HL-60/S4 treated with retinoic acid at 250 ng/mL for 4 days and 3 days (cell line): ENCODE data around the gene GRIP1.

Experiments
- in situ Hi-C: fragments of 300-500 bp; cut with MboI; formaldehyde crosslinking; loops from 2 replicates; pipeline ENCODE4 v1.7.0; 2022; ENCODE audit warnings: low sequenced_read_pairs

GRIP1 gene

DNA sequence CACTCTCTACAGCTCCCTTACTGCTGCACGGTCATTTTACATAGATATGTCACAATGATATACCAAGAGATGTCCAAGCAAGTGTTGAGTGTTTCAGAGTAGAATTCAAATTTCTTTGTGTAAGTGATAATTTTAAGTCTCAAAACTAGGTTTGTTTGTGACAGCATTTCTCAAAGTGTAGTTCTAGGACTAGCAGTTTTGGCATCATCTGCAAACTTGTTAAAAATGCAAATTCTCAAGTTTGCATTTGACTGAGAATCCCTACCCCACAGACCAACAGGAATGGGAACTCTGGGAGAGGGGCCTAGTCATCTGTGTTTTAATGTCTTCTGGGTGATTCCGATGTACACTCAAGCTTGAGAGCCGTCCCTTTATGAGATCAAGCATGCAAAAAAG lies 279.0 kb downstream of the GRIP1 start:
- in situ Hi-C loops, result no loop called here

- in situ Hi-C loops, result no loop called here
Measured at GRCh38 chr12:66398931-66399910, 279.7 kb downstream of the GRIP1 start.

DNA sequence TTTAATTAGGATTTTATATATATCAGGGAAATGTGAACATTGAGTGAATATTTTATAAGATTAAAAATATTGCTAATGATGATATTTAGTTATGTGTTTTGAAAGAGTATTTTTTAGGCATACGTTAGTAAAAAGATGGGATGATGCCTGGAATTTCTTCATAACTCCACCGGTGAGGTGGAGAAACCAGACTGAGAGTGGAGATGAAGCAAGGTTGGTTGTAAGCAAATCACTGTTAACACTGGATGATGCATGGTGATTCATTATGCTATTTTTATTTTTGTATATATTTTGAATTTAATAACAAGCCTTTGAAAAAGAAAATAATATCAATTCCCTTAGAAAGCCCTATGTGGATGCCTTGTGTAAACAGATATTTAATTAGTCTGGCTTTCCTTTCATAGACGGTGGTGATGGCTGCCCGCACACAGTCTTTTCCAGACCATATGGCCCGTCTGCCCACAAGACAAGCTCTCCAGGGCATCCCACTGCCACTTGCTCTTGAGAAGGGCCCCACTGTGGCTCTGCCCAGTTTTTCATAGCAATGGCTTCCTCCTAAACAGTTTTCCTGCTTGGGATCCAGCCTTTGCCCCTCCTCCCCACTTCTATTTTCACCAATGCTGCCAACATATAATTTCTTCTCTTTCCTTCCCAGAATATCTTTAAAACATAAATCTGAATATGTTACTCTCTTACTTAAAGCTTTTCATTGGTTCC lies 281.1 kb downstream of the GRIP1 start:
- in situ Hi-C loops, result no loop called here

DNA sequence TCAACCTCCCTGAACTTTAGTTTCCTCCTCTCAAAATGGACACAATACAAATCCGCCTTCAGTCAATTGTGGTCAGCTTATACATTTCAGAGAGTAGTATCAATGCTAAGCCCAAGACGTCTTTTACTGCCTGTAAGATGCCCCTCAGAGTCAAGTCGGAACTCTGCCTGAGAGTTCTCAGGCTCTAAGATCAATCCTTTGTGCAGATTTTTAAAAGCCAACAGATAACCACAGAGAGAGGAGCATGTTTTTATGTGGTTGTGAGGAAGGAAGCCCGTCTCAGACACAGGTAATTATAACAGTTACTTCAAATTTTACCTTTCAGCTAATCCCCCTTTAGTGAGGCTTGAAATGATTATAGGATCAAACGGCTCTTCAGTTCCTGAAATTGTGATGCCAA lies 285.0 kb downstream of the GRIP1 start:
- in situ Hi-C loops, result no loop called here

GRCh38 chr12:66392266-66392915 lies 286.5 kb downstream of the GRIP1 start:
- in situ Hi-C loops, result no loop called here

DNA sequence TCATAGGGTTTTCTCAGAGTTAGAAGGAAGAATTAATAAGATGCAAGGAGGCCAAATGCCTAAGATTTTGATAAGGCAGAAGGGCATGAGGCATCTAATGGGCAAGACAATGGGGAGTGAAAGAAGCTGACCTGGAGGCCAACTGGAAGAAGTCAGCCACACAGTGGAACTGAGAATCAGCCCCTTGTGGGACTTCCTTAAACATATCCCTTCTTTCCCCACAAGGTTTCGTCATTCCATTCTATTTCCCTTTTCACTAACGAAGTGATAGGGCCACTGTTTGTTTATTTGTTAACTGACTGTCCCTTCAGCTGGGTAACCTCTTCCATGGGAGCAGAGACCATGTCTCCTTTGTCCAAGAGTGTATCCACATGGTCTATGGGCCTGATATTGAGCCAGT lies 290.4 kb downstream of the GRIP1 start:
- in situ Hi-C loops, result no loop called here

DNA sequence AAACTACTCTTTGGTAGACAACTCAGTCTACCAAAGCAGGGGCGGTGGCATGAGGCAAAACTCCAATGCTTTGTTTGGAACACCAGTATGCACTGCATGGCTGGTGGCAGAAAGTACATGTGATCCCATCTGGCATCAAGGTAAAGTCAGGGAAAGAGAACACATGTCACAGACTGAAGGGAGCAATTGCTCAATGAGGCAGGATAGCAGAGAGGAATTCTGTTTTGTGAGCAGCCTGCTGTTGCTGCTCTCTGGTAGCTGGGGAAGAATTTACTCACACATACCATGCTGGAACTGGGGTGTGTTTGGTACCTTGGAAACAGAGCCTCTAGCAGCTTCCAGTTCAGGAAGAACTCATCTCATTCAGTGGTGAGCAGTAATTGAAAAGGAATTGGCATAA lies 291.8 kb downstream of the GRIP1 start:
- in situ Hi-C loops, result no loop called here

DNA sequence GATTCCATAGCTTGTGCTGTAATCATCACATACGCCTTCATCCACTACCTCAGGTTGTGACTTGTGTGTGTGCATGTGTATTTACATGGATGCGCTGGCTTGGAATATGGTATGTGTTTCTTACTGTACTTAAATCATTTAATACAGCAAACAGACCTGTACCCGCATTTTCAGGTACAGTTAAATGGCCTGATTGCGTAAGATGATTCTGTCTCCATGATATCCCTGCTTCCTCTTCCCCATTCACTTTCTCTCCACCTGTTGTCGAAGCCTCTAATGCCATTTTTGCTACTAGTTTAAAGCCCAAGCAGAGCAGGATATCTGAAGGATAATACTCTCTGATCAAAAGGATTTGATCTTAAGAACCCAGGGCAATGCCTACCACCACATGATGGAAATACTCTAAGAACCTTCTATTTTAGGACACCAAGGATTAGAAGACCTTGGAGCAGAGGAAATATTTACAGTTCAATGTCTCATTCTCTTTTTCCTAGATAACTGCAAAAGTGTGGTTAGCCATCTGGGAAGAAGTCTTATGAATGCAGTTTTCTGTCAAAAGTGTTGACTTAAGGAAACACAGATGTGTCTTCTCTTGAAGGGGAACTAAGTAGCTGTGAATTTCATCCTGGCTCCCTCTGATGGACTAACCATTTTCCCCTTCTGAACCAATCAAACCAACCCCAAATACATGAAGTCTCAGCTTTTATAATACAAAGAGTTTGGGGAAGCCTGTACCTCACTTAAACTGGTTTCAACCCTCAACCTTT lies 297.9 kb downstream of the GRIP1 start:
- in situ Hi-C loops, result no loop called here

DNA sequence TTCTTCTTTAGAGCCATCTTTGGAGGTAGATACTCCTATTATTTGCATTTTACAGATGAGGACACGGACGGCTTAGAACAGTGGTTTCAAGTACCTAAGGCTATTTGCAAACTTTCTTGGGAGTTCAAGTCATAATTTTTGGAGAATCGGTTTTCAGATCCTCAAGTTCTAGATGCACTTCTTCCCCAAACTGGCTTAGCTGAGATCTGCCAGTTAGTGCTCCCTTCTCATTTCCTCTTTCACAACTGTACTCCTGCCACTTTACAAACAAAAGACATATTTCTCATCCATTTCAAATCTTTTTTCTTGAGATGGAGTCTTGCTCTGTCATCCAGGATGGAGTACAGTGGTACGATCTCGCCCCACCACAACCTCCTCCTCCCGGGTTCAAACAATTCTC lies 299.3 kb downstream of the GRIP1 start:
- in situ Hi-C loops, result no loop called here

DNA sequence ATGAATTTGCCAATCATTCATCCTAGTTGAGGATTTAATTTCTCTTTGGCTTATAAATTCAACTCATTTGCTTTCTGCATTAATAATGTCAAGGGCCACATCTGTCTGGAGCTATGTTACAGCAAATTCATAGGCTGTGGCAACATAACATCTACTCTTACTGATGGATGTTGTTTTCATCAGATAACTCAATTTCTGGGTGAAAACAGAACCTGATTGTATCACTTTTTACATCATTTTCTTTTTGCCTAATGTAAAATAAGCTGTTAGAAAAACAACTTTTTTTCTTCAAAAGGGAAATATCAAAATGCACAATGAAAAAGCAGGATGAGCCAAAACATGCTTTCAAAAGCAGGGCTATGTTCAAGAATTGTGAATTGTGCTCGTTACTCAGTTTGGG lies 303.3 kb downstream of the GRIP1 start:
- in situ Hi-C loops, result no loop called here

DNA sequence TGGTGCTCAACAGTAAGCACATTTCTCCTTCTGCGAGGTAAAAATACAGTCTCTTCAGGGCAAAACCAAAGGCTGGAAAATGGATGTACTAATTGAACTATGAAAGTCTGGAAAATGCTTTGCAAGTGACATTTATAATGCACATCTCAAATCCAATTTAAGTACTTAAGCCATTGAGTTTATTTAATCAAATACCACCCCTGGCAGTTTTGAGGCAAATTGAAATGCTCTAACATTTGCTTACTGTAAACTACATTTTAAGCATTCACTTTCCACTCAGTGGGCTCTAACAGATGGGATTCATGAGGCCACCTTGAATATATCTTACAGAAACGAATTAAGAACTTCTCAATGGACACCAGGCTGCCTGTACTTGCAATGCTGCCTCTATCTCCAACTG lies 306.9 kb downstream of the GRIP1 start:
- in situ Hi-C loops, result no loop called here

GRCh38 chr12:66367015-66367667 lies 311.7 kb downstream of the GRIP1 start:
- in situ Hi-C loops, result no loop called here

- in situ Hi-C loops, result no loop called here
Measured at GRCh38 chr12:66365718-66366490, 313.0 kb downstream of the GRIP1 start.

- in situ Hi-C loops, result no loop called here
Measured at GRCh38 chr12:66361703-66362102, 317.2 kb downstream of the GRIP1 start.

- in situ Hi-C loops, result no loop called here
Measured at GRCh38 chr12:66359300-66359699, 319.6 kb downstream of the GRIP1 start.

- in situ Hi-C loops, result no loop called here
Measured at GRCh38 chr12:66354291-66354690, 324.6 kb downstream of the GRIP1 start.

GRCh38 chr12:66352899-66353298 lies 326.0 kb downstream of the GRIP1 start:
- in situ Hi-C loops, result no loop called here

DNA sequence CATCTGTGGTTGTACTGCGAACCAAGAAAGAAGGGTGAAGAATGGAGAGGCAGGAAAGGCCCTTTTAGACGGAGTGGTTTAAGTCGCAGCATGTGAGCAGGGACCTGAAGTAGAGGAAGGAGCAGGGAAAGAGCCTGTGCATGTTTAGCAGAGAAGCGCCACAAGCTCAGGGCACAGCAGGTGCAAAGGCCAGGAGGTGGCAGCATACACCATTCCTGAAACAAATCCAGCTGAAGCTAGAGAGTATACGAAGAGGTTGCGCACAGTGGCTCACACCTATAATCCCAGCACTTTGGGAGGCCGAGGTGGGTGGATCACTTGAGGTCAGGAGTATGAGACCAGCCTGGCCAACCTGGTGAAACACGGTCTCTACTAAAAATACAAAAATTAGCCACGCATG lies 326.7 kb downstream of the GRIP1 start:
- in situ Hi-C loops, result no loop called here

- in situ Hi-C loops, result no loop called here
Measured at GRCh38 chr12:66351301-66351700, 327.6 kb downstream of the GRIP1 start.

- in situ Hi-C loops, result no loop called here
Measured at GRCh38 chr12:66345956-66346355, 332.9 kb downstream of the GRIP1 start.
